NCI-H128 (cell line): ENCODE data around the gene PDZRN4.
"Not testable (repeated sequence)": the region's sequence is repeated elsewhere in the genome, so short reads cannot be mapped to it uniquely, and the experiment has no call there.

ENCODE experiments used
- DNase-seq: peaks from one replicate; lab custom pipeline; 2025; ENCODE audit not compliant: unreplicated experiment; lab: John Stamatoyannopoulos, UW

PDZRN4 gene

DNA sequence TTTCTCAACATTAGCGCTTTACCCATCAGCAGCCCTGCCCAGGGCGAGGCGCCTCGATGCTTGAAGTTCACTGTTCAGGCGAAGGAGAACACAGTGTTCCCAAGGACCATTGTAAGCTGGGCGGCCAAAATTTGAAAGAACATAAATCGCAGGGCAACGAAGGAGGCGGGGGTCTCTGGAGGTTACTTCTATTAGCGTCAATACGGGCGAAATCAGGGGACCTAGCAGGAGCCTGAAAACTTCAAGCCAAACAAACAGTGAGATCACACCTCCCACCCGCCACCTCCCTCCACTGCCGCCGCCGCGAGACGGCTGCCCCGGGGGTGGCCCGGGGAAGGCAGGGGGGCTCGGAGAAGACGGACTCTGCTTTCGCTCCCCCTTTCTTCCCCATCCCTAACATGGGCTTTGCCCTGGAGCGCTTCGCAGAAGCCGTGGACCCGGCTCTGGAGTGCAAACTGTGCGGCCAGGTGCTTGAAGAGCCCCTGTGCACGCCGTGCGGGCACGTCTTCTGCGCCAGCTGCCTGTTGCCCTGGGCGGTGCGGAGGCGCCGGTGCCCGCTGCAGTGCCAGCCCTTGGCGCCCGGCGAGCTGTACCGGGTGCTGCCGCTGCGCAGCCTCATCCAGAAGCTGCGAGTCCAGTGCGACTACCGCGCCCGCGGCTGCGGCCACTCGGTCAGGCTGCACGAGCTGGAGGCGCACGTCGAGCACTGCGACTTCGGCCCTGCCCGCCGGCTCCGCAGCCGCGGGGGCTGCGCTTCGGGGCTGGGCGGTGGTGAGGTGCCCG lies at the start of gene PDZRN4:
Gene PDZRN4 (plus strand): TSS at position 263 of the 783 bp plus-strand sequence.
- no peak for DNase-seq

GRCh38 chr12:41140117-41140516 lies 48.0 kb upstream of the PDZRN4 start:
- DNase-seq, result no peak

DNA sequence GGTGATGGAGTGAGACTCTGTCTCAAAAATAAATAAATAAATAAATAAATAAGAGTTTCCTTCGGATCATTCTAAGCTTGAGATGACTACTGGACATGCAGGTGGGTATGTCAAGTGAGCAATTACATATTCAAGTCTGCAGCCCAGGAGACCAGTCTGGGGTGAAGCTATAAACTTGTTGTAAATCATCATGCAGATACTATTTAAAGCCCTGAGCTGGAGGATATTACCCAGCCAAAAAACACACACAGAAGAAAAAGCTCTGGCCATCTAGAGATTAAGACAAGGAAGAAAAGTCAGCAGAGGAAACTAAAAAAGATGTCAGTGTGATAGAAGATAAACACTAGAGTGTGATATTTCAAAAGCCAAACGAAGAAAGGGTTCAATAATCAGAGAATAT lies 47.0 kb upstream of the PDZRN4 start:
- no peak for DNase-seq

GRCh38 chr12:41142376-41142775 lies 45.7 kb upstream of the PDZRN4 start:
- DNase-seq, result no peak

DNA sequence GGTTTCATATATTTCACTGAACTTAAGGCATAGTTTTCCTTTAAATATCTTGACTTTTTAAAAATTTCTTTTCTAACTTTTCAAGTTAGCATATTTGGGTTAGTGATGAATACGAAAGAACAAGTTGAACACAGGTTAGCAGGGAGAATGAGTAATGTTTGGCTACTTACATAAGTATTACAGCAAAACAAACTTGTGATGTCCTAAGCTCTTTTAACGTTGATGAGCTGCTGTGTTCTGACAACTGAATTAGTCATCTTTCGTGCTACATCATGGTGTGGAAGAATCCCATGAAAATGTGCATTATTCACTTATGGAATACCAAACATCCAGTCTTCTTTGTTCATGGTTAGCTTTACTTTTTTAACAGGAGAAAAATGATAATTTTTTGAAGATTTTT lies 36.3 kb upstream of the PDZRN4 start:
- DNase-seq, result no peak

DNA sequence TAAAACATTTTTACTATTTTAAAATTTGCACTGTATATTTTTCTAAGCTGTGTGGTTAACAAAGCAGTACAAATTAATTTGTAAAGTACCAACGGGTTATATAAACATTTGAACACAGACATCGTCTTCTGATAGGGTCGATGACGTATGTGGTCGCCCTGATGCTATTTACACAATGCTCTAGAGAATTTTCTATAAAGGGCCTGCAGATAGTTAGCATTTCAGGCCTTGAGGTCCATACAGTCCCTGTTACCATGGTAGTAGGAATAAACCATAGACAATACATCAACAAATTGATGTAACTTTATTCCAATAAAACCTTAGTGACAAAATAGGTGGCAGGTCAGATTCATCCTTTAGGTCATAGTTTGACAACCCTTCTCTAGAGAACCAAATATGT lies 25.7 kb upstream of the PDZRN4 start:
- no peak for DNase-seq

GRCh38 chr12:41167701-41168100 lies 20.4 kb upstream of the PDZRN4 start:
- no peak for DNase-seq

DNA sequence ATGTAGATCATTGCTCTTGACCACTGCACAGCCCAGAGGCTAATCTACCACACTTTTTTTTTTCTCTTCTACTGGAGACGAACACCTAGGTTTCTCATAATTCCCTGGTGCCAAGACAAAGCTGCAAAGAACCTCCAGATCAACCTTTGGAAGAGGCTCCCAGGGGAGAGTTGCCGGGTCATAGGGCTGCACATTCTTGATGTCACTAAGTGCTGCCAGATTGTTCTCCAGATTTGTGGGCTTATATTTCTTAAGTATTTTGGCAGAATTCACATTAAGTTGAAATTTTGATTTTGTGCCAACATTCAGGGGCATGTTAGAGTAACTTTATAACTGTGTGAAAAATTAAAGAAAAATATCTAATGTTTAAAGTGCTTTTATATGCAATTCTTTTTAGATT lies 13.5 kb upstream of the PDZRN4 start:
- no peak for DNase-seq

DNA sequence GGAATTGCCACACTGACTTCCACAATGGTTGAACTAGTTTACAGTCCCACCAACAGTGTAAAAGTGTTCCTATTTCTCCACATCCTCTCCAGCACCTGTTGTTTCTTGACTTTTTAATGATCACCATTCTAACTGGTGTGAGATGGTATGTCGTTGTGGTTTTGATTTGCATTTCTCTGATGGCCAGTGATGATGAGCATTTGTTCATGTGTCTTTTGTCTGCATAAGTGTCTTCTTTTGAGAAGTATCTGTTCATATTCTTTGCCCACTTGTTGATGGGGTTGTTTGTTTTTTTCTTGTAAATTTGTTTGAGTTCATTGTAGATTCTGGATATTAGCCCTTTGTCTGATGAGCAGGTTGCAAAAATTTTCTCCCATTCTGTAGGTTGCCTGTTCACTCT lies 8.6 kb upstream of the PDZRN4 start:
- not testable (repeated sequence) for DNase-seq

DNA sequence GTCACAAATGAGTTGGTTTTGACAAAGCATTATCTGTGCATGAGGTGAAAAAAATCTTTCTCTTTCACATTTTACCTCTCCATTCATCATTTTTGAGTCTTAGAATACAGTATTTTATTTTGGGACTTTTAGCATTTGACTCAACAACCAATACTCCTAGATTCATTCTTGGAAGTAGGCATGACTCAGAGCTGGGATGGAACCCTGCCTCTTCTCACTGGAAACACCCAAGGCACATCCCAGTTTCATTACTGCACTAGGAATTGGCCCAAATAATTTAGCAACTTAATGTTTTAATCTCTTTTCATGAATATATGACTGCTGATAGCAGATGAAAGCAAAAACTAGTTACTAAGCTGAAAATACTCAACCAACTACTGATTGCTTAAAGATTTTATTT lies 3.3 kb upstream of the PDZRN4 start:
- no peak for DNase-seq

- DNase-seq, result no peak
Observed at GRCh38 chr12:41186026-41186425, 2.1 kb upstream of the PDZRN4 start.

DNA sequence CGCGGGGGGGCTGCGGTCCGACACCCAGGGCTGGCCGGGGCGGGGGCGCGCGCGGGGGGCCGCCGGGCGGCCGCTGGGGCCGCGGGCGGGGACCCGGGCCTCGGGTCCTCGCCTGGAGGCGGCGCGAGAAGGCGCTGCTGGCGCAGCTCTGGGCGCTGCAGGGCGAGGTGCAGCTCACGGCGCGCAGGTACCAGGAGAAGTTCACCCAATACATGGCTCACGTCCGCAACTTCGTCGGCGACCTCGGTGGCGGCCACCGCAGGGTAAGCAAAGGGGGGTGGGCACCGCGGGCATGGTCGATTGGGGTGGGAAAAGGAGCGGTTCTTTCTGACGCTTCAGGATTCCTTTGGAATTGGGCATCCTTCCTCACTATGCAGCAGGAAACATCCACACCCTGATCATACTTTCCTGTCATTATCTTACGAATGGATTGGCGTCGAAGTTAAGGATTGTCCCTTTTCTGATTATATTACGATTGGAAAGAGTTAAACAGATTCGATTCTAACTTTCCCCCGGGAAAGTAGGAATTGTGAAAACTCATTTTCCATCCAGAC lies 798 bp downstream of the PDZRN4 start:
- no peak for DNase-seq

GRCh38 chr12:41189395-41190251 lies 1.5 kb downstream of the PDZRN4 start:
- DNase-seq, result no peak

GRCh38 chr12:41190338-41190737 lies 2.2 kb downstream of the PDZRN4 start:
- DNase-seq, result no peak

DNA sequence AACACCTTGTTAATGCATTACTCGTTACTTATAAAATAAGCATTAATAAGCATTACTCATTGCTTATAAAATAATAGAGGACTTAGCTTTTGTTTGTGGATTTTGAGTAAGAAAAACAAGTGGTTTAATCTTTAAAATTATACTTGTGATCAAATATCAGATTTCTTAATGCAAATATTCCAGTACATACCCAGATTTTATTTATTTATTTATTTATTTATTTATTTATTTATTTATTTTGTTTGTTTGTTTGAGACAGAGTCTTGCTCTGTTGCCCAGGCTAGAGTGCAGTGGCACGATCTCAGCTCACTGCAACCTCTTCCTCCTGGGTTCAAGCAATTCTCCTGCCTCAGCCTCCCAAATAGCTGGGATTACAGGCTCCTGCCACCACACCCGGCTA lies 3.4 kb downstream of the PDZRN4 start:
- not testable (repeated sequence) for DNase-seq

- no peak for DNase-seq
Observed at GRCh38 chr12:41193311-41193710, 5.2 kb downstream of the PDZRN4 start.

- DNase-seq, result no peak
Observed at GRCh38 chr12:41202051-41202450, 13.9 kb downstream of the PDZRN4 start.

GRCh38 chr12:41205070-41205709 lies 17.1 kb downstream of the PDZRN4 start:
- DNase-seq, result no peak

DNA sequence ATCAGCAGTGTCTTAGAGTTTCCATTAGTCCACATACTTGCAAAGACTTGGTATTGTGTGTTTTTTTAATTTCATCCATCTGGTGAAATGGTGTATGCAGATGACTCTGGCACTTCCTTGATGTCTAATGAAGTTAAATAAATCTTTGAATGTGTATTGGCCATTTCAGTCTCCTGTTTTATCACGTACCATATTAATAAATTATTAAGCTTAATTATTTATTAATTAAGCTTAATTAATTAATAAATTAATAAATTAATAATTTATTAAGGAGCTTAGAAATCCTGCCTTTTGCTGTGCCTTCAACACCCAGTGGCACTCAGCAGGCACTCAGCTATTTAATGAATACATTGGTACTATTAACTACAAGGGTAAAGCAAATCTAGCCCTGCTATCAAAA lies 18.2 kb downstream of the PDZRN4 start:
- no peak for DNase-seq

GRCh38 chr12:41211448-41211847 lies 23.3 kb downstream of the PDZRN4 start:
- no peak for DNase-seq

- DNase-seq, result no peak
Observed at GRCh38 chr12:41212625-41213024, 24.5 kb downstream of the PDZRN4 start.
